B cell (primary cell): Measurements from ENCODE around the gene NPR1. TPM values are rescaled to one million over a fixed set of nuclear protein-coding genes. Genes with fewer than 3 reads are reported as not detected.

Source experiments
- ATAC-seq: fragments of 200-7000 bp; cut with Tn5 transposase; one replicate; pipeline ENCODE4 v1.10.0; 2021; ENCODE audit warnings: low read depth, mild to moderate bottlenecking, moderate number of reproducible peaks, moderate library complexity
- CTCF ChIA-PET: fragments of 350-600 bp; sonication (Branson Sonifier 250); formaldehyde crosslinking; loops from one replicate; lab custom pipeline; 2021; ENCODE audit warnings: antibody characterized with exemption, inconsistent platforms; lab: Charles Lee
- POLR2A ChIA-PET: fragments of 350-600 bp; sonication (Branson Sonifier 250); formaldehyde crosslinking; loops from one replicate; lab custom pipeline; 2021; ENCODE audit warnings: antibody characterized with exemption; lab: Charles Lee
- DNase-seq: peaks from one replicate; pipeline ENCODE4 v3.0.0; 2013
- H2AFZ ChIP-seq: 2 replicates; pipeline ENCODE4 v1.6.1; 2012; ENCODE audit warnings: mild to moderate bottlenecking, low read depth, low read length; ENCODE audit not compliant: insufficient read depth, poor library complexity, severe bottlenecking
- H3K27ac ChIP-seq, 2 donors: 1 replicate in 1 of 2; 2 replicates in 1 of 2; pipeline ENCODE4 v1.5.1; 2012 to 2013; ENCODE audit warnings: low read length in 2 of 2, mild to moderate bottlenecking in 2 of 2, moderate library complexity in 1 of 2
- H3K27me3 ChIP-seq, 4 experiments: fragments of 200-600 bp in 1 of 4; sonication (generic) in 1 of 4; replicated peaks in 1 of 4; 1 replicate in 2 of 4; 2 replicates in 2 of 4; pipeline versions ENCODE4 v1.6.1 to v1.7.0; 2013 to 2016; ENCODE audit warnings: low read length in 3 of 4, mild to moderate bottlenecking in 2 of 4, mixed read lengths in 1 of 4, moderate library complexity in 1 of 4; ENCODE audit not compliant: insufficient read depth in 4 of 4, control insufficient read depth in 3 of 4; ENCODE audit errors: control extremely low read depth in 1 of 4
- H3K36me3 ChIP-seq, 2 experiments: replicated peaks in 1 of 2; 1 replicate in 1 of 2; 2 replicates in 1 of 2; pipeline versions ENCODE4 v1.6.1 to v1.7.1; 2013; ENCODE audit warnings: low read length in 1 of 2; ENCODE audit not compliant: insufficient read depth in 2 of 2, control insufficient read depth in 1 of 2; ENCODE audit errors: control extremely low read depth in 1 of 2, extremely low read depth in 1 of 2
- H3K4me1 ChIP-seq, 2 donors: fragments of 200-600 bp in 1 of 2; sonication (generic) in 1 of 2; 1 replicate in 1 of 2; 2 replicates in 1 of 2; pipeline versions ENCODE4 v1.5.1 to v1.6.1; 2013 to 2017; ENCODE audit warnings: low read length in 2 of 2; ENCODE audit not compliant: control insufficient read depth in 2 of 2, insufficient read depth in 2 of 2
- H3K4me2 ChIP-seq: replicated peaks from 2 replicates; pipeline ENCODE3; 2012; ENCODE audit warnings: mild to moderate bottlenecking, low read depth, low read length; ENCODE audit not compliant: poor library complexity, severe bottlenecking
- H3K4me3 ChIP-seq, 5 experiments: fragments of 200-600 bp in 1 of 5; sonication (generic) in 1 of 5; 1 replicate in 3 of 5; 2 replicates in 2 of 5; pipeline versions ENCODE4 v1.5.1 to v1.7.0; 2011 to 2016; ENCODE audit warnings: low read length in 4 of 5, mild to moderate bottlenecking in 4 of 5, low read depth in 2 of 5, control low read depth in 1 of 5, moderate library complexity in 1 of 5; ENCODE audit not compliant: insufficient read depth in 1 of 5; ENCODE audit errors: control extremely low read depth in 1 of 5, extremely low read depth in 1 of 5
- H3K79me2 ChIP-seq: fragments of 200-600 bp; sonication (generic); one replicate; pipeline ENCODE4 v1.6.0; 2016; ENCODE audit warnings: low read length; ENCODE audit not compliant: control insufficient read depth, insufficient read depth
- H3K9ac ChIP-seq: fragments of 200-600 bp; sonication (generic); 2 replicates; pipeline ENCODE4 v1.6.1; 2017; ENCODE audit warnings: mild to moderate bottlenecking, low read length, moderate library complexity
- H3K9me3 ChIP-seq, 3 donors: one replicate each; pipeline versions ENCODE4 v1.6.1 to v1.7.1; 2013; ENCODE audit warnings: low read length in 2 of 3; ENCODE audit not compliant: control insufficient read depth in 2 of 3, insufficient read depth in 1 of 3; ENCODE audit errors: control extremely low read depth in 1 of 3
- H4K20me1 ChIP-seq: 2 replicates; pipeline ENCODE4 v1.6.0; 2012; ENCODE audit warnings: mild to moderate bottlenecking, low read length; ENCODE audit not compliant: insufficient read depth, control insufficient read depth, poor library complexity, severe bottlenecking
- H3K27ac Mint-ChIP-seq: one replicate; pipeline ENCODE4 v1.8.0; 2021; ENCODE audit warnings: mixed read lengths
- H3K27me3 Mint-ChIP-seq: one replicate; pipeline ENCODE4 v1.8.0; 2021; ENCODE audit warnings: mixed read lengths
- H3K4me1 Mint-ChIP-seq: one replicate; pipeline ENCODE4 v1.8.0; 2021; ENCODE audit warnings: mixed read lengths
- H3K4me3 Mint-ChIP-seq: one replicate; pipeline ENCODE4 v1.8.0; 2021; ENCODE audit warnings: mixed read lengths
- H3K9me3 Mint-ChIP-seq: one replicate; pipeline ENCODE4 v1.8.0; 2022; ENCODE audit warnings: mixed read lengths; ENCODE audit not compliant: insufficient read depth
- EZH2 ChIP-seq: IDR thresholded peaks from 2 replicates; pipeline ENCODE4 v1.6.1; 2012; ENCODE audit warnings: borderline replicate concordance, low read depth, mild to moderate bottlenecking, moderate library complexity, low read length; ENCODE audit not compliant: insufficient read depth, poor library complexity, severe bottlenecking
- WGBS: methylation state at CpG from one replicate; pipeline ENCODE4 v1.1.5; 2013; ENCODE audit warnings: missing lambda C conversion rate; ENCODE audit not compliant: insufficient coverage; 5-methylcytosine and 5-hydroxymethylcytosine counted together
- intact Hi-C: fragments of 100-400 bp; cut with micrococcal nuclease; formaldehyde crosslinking; loops from one replicate; pipeline ENCODE4 v1.10.0; 2022
- polyA plus RNA-seq: library from polyadenylated mRNA; depleted of rRNA; stranded (reverse); fragments of >200 nt; gene quantifications from 2 replicates; pipeline ENCODE4 v1.2.3, GENCODE V29; 2012
- total RNA-seq, 2 donors: library from RNA; stranded (reverse); fragments of 120-200 nt in 1 of 2; gene quantifications; 1 replicate in 1 of 2; 2 replicates in 1 of 2; pipeline versions ENCODE4 v1.2.3 to v1.2.4, GENCODE V29; 2013 to 2022
- TF ChIP-seq, protein P1 (sequence below): fragments of 200-600 bp; IDR thresholded peaks from one replicate; pipeline ENCODE4 v1.8.0; 2022; ENCODE audit warnings: antibody characterized with exemption, mild to moderate bottlenecking

The NPR1 gene
- total and polyA plus RNA-seq, 2 donors (not counting 1 experiment from before 2014, with no cell fraction given): 0.37 TPM; not detected in 1

DNA sequence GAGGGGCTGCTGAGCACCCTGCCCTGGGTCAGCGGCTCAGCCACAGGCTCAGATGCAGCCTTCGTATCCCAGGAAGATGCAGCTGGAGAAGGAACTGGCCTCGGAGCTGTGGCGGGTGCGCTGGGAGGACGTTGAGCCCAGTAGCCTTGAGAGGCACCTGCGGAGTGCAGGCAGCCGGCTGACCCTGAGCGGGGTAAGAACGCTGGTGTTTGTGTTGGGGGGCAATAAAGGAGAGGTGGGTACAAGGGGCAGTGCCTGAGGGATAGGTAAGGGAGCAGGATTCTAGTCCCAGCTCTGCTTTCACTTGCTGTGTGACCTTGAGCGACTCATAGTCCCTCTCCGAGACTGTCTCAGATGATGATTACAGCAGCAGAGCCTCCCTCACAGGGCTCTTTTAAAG lies 6.4 kb downstream of the NPR1 start:
- DNase-seq: no peak
- H3K36me3 ChIP-seq: no peaks in the 10 kb centered on the region
- ChIA-PET POLR2A (no interaction called here), CTCF (no interaction called here)
- no peak overlapping the region for H3K4me3 ChIP-seq
- H3K4me1 ChIP-seq: peaks cover under 1 to 4% of the 10 kb centered on the region in 2 donors
- H3K4me2 ChIP-seq: no peak overlapping the region
- H3K4me3 Mint-ChIP-seq: no peak overlapping the region
- ATAC-seq: no peak
- H3K9ac ChIP-seq: no peak overlapping the region
- no peak overlapping the region for H2AFZ ChIP-seq
- TF ChIP-seq, protein P1, sequence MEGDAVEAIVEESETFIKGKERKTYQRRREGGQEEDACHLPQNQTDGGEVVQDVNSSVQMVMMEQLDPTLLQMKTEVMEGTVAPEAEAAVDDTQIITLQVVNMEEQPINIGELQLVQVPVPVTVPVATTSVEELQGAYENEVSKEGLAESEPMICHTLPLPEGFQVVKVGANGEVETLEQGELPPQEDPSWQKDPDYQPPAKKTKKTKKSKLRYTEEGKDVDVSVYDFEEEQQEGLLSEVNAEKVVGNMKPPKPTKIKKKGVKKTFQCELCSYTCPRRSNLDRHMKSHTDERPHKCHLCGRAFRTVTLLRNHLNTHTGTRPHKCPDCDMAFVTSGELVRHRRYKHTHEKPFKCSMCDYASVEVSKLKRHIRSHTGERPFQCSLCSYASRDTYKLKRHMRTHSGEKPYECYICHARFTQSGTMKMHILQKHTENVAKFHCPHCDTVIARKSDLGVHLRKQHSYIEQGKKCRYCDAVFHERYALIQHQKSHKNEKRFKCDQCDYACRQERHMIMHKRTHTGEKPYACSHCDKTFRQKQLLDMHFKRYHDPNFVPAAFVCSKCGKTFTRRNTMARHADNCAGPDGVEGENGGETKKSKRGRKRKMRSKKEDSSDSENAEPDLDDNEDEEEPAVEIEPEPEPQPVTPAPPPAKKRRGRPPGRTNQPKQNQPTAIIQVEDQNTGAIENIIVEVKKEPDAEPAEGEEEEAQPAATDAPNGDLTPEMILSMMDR: no peak
- TF ChIP-seq EZH2: no peak
- no peaks in the 10 kb centered on the region for H3K79me2 ChIP-seq
- H3K27me3 Mint-ChIP-seq: peaks cover 47% of the 10 kb centered on the region
- H3K9me3 Mint-ChIP-seq: no peaks in the 10 kb centered on the region
- no peaks in the 10 kb centered on the region for H4K20me1 ChIP-seq
- H3K27ac Mint-ChIP-seq: no peak overlapping the region
- peaks cover 10% of the 10 kb centered on the region for H3K4me1 Mint-ChIP-seq
- no peaks in the 10 kb centered on the region for H3K9me3 ChIP-seq
- intact Hi-C loops: no loop called here
- peaks cover 0 to 15% (median 6%) of the 10 kb centered on the region in 4 experiments for H3K27me3 ChIP-seq
- no peak overlapping the region for H3K27ac ChIP-seq
- WGBS: 96% methylated on average over 8 of the region's 12 CpGs

DNA sequence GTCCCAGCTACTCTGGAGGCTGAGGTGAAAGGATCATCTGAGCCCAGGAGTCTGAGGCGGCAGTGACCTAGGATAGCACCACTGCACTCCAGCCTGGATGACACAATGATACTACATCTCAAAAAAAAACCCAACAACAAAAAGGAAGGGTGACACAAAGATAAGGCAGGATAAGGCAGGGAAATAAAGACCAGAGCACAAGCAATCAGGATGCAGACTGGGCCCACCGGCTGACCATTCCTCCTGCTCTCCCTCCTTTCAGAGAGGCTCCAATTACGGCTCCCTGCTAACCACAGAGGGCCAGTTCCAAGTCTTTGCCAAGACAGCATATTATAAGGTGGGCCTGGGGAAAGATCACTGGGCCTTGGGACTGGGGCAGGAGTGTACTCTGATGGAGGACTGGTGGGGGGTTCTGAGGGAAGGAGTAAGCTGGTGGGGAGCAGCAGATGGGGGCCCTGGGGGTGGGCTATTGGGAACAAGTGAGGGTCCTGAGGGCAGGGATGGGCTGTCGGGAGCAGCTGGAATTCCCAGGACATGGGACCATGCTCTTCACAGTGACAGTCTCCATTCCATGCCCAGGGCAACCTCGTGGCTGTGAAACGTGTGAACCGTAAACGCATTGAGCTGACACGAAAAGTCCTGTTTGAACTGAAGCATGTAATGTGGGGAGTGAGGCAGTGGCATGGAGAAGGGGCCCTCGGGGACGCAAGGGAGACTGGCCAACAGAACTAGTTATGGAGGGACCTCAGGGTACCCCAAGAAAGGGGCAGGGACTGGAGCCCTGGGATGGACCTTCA lies 7.3 kb downstream of the NPR1 start:
- no peak for DNase-seq
- Histone ChIP-seq H3K27ac (no peak overlapping the region), H4K20me1 (no peaks in the 10 kb centered on the region), H3K36me3 (no peaks in the 10 kb centered on the region), H3K27me3 (peaks cover 0 to 9% (median 2%) of the 10 kb centered on the region in 4 experiments), H3K4me3 (no peak overlapping the region), H3K79me2 (no peaks in the 10 kb centered on the region), H3K4me2 (no peak overlapping the region), H3K9ac (no peak overlapping the region), H3K9me3 (no peaks in the 10 kb centered on the region), H2AFZ (no peak overlapping the region), H3K4me1 (no peaks in the 10 kb centered on the region)
- no peak for ATAC-seq
- WGBS: 77% methylated on average over 6 of the region's 11 CpGs
- ChIA-PET CTCF (interaction anchor here (0.6 kb wide), 1 partner anchor 71 kb away, joined by 3 read pairs; no protein-coding TSS in a partner anchor), POLR2A (no interaction called here)
- intact Hi-C loops: no loop called here
- peaks cover 5% of the 10 kb centered on the region for H3K4me1 Mint-ChIP-seq
- H3K27me3 Mint-ChIP-seq: peaks cover 40% of the 10 kb centered on the region
- TF ChIP-seq, protein P1: no peak
- no peak for TF ChIP-seq EZH2
- no peaks in the 10 kb centered on the region for H3K9me3 Mint-ChIP-seq
- H3K4me3 Mint-ChIP-seq: no peak overlapping the region
- no peak overlapping the region for H3K27ac Mint-ChIP-seq
